ENCODE data around the gene MYO5B. TPM values are rescaled to one million over a fixed set of nuclear protein-coding genes. Genes with fewer than 3 reads are reported as not detected.

The MYO5B gene
- total and polyA plus RNA-seq, 2 experiments from 2014 or later, result 20.3 to 41.9 TPM

DNA sequence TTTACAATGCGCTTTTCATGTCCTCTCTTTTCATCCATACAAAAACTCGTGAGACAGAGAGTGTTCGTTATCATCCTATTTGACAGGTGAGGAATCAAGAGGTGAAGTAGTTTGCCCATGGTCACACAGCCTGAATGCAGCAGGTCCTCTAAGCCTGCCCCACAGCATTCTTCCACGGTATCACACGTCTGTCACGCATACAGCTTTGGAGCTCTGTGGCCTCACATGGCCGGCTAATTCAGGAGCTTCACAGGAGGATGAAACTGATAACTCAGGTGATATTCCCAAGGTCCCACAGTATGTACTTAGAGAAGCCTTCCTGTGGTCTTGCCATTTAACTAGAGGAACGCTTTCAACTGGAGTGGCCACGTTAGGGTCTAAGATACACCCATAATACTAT lies 59.0 kb downstream of the MYO5B start:
- Histone ChIP-seq H3K9me3 (ENCODE audit: low read depth) (no peaks in the 10 kb centered on the region), H3K36me3 (replicated peaks; ENCODE audit: insufficient read depth, low read depth) (no peaks in the 10 kb centered on the region), H3K79me2 (peaks cover 58% of the 10 kb centered on the region), H2AFZ (no peak overlapping the region), H3K27ac (no peak overlapping the region), H3K4me3 (no peak overlapping the region), H3K4me2 (no peak overlapping the region), H3K4me1 (ENCODE audit: insufficient read depth) (no peaks in the 10 kb centered on the region), H3K27me3 (no peaks in the 10 kb centered on the region), H3K9me2 (replicated peaks; ENCODE audit: insufficient read depth) (no peaks in the 10 kb centered on the region), H4K20me1 (ENCODE audit: insufficient read depth, poor library complexity, severe bottlenecking) (no peaks in the 10 kb centered on the region)
- DNase-seq (ENCODE audit: low spot score), result no peak
- 66% methylated on average over 9 of the region's 9 CpGs for WGBS (ENCODE audit: low lambda C conversion rate, missing lambda C conversion rate)
- no peak for TF ChIP-seq EZH2 (IDR thresholded peaks at IDR 0.05; ENCODE audit: borderline replicate concordance)
- TF ChIP-seq, protein P1, sequence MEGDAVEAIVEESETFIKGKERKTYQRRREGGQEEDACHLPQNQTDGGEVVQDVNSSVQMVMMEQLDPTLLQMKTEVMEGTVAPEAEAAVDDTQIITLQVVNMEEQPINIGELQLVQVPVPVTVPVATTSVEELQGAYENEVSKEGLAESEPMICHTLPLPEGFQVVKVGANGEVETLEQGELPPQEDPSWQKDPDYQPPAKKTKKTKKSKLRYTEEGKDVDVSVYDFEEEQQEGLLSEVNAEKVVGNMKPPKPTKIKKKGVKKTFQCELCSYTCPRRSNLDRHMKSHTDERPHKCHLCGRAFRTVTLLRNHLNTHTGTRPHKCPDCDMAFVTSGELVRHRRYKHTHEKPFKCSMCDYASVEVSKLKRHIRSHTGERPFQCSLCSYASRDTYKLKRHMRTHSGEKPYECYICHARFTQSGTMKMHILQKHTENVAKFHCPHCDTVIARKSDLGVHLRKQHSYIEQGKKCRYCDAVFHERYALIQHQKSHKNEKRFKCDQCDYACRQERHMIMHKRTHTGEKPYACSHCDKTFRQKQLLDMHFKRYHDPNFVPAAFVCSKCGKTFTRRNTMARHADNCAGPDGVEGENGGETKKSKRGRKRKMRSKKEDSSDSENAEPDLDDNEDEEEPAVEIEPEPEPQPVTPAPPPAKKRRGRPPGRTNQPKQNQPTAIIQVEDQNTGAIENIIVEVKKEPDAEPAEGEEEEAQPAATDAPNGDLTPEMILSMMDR (IDR thresholded peaks at IDR 0.05; ENCODE audit: poor library complexity), result no peak
- TF ChIP-seq EZH2phosphoT487 (IDR thresholded peaks at IDR 0.05; ENCODE audit: low read depth, severe bottlenecking, unreplicated experiment), result no peak

DNA sequence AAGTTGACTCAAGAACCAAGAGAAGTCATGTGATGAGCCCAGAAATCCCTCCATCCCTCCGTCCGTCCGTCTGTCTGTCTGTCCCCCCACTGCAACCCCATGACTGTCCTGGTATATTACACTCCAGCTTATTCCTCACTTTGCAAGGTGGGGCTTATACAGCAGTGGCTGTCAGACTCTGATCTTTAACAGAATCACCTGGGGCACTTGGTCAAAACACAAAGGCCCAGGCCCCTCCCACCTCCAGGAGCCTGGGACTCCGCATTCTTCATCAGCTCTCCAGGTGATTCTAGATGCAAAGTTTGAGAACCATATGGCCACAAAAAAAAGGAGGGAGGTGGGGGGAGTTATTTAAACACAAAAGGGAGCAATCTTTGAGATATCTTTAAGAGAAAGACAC lies 61.4 kb downstream of the MYO5B start:
- Histone ChIP-seq H3K27ac (no peak overlapping the region), H3K36me3 (replicated peaks; ENCODE audit: insufficient read depth, low read depth) (no peaks in the 10 kb centered on the region), H3K9me2 (replicated peaks; ENCODE audit: insufficient read depth) (no peaks in the 10 kb centered on the region), H2AFZ (no peak overlapping the region), H3K4me1 (ENCODE audit: insufficient read depth) (peaks cover 9% of the 10 kb centered on the region), H3K4me2 (no peak overlapping the region), H3K79me2 (peaks cover 58% of the 10 kb centered on the region), H3K4me3 (no peak overlapping the region), H3K27me3 (no peaks in the 10 kb centered on the region), H4K20me1 (ENCODE audit: insufficient read depth, poor library complexity, severe bottlenecking) (no peaks in the 10 kb centered on the region), H3K9me3 (ENCODE audit: low read depth) (no peaks in the 10 kb centered on the region)
- TF ChIP-seq, protein P1 (IDR thresholded peaks at IDR 0.05; ENCODE audit: poor library complexity), result no peak
- TF ChIP-seq EZH2phosphoT487 (IDR thresholded peaks at IDR 0.05; ENCODE audit: low read depth, severe bottlenecking, unreplicated experiment), result no peak
- WGBS (ENCODE audit: low lambda C conversion rate, missing lambda C conversion rate), result 72% methylated on average over 4 of the region's 4 CpGs
- no peak for DNase-seq (ENCODE audit: low spot score)

DNA sequence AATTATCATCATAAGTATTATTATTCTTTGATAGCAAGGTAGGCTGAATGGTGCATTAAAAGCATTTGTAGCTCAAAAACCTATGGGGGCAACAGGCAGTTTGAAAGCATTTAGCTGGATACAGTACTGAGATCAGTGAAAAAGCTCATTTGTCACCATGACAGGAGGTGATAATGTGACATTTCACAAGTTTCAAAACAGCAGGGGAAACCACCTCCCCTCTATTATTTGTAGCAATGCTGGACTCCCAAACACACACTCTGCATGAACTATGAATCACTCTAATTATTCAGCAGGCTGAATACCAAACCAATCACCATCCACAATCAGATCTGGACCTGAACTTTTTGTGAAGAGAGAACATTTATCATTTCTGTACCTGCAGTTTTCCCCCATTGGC lies 63.4 kb downstream of the MYO5B start:
- Histone ChIP-seq H2AFZ (no peak overlapping the region), H3K4me1 (ENCODE audit: insufficient read depth) (peaks cover 23% of the 10 kb centered on the region), H3K4me2 (no peak overlapping the region), H3K4me3 (no peak overlapping the region), H3K27me3 (no peaks in the 10 kb centered on the region), H3K9me3 (ENCODE audit: low read depth) (no peaks in the 10 kb centered on the region), H3K79me2 (peaks cover 45% of the 10 kb centered on the region), H3K27ac (no peak overlapping the region), H4K20me1 (ENCODE audit: insufficient read depth, poor library complexity, severe bottlenecking) (no peaks in the 10 kb centered on the region), H3K9me2 (replicated peaks; ENCODE audit: insufficient read depth) (no peaks in the 10 kb centered on the region), H3K36me3 (replicated peaks; ENCODE audit: insufficient read depth, low read depth) (no peaks in the 10 kb centered on the region)
- TF ChIP-seq, protein P1 (IDR thresholded peaks at IDR 0.05; ENCODE audit: poor library complexity), result no peak
- TF ChIP-seq EZH2 (IDR thresholded peaks at IDR 0.05; ENCODE audit: borderline replicate concordance), result no peak
- no peak for TF ChIP-seq EZH2phosphoT487 (IDR thresholded peaks at IDR 0.05; ENCODE audit: low read depth, severe bottlenecking, unreplicated experiment)
- no peak for DNase-seq (ENCODE audit: low spot score)

Data from hepatocyte (in vitro differentiated cells).